OCI-LY1 (cell line): ENCODE results near the gene PCDHGA12.

Experiments used
- EZH2 ChIP-seq: fragments of 200-600 bp; sonication (generic), shearing (Covaris generic); IDR thresholded peaks from 2 replicates; pipeline ENCODE4 v1.8.0; 2017; ENCODE audit warnings: borderline replicate concordance, mixed run types, mild to moderate bottlenecking, antibody characterized with exemption, low read length, moderate library complexity, mixed read lengths
- TF ChIP-seq, protein P1 (sequence below): fragments of 200-600 bp; sonication (generic), shearing (Covaris generic); IDR thresholded peaks from 2 replicates; pipeline ENCODE4 v1.5.1; 2017; ENCODE audit warnings: mild to moderate bottlenecking, antibody characterized with exemption, low read length, moderate library complexity, mixed read lengths

DNA sequence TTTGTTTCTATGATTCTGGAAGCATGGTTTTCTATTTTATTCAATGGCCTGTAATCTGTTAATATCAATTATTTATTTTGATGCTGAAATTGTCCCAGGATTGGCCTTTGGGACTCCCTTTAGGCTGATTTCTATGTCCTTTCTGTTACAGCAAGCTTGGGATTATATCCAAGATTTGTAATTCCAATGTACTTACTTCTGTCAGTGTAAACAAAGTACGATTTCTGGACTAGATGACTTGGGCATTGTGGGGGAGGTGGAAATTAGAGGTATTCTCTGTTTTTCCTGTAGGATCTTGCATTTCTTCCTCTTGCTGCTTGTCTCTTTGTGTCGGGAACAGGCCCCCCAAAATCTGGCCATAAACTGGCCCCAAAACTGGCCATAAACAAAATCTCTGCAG lies 3.7 kb downstream of the PCDHGA12 start:
- TF ChIP-seq, protein P1, sequence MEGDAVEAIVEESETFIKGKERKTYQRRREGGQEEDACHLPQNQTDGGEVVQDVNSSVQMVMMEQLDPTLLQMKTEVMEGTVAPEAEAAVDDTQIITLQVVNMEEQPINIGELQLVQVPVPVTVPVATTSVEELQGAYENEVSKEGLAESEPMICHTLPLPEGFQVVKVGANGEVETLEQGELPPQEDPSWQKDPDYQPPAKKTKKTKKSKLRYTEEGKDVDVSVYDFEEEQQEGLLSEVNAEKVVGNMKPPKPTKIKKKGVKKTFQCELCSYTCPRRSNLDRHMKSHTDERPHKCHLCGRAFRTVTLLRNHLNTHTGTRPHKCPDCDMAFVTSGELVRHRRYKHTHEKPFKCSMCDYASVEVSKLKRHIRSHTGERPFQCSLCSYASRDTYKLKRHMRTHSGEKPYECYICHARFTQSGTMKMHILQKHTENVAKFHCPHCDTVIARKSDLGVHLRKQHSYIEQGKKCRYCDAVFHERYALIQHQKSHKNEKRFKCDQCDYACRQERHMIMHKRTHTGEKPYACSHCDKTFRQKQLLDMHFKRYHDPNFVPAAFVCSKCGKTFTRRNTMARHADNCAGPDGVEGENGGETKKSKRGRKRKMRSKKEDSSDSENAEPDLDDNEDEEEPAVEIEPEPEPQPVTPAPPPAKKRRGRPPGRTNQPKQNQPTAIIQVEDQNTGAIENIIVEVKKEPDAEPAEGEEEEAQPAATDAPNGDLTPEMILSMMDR, result no peak
- TF ChIP-seq EZH2, result no peak
